ENCODE results near the gene TPST2. TPM values are rescaled to one million over a fixed set of nuclear protein-coding genes. Genes with fewer than 3 reads are reported as not detected.

Gene TPST2
- total RNA-seq, 3 donors from 2014 or later: 9.2 to 13.9 (median 11.7) TPM

DNA sequence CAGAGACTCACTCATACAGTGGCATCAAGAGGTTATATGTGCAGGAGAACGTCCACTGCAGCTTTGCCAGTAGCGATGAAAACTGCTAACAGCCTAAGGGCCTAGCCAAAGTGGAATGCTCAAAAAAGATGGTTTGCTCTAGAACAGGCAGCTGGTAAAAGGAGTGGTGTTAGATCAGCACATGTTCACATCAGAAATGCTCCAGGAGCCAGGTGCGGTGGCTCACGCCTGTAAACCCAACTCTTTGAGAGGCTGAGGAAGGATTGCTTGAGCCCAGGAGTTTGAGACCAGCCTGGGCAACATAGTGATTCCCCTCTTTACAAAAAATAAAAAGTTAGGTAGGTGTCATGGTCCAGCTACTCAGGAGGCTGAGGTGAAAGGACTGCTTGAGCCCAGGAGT is 67.3 kb downstream of the TPST2 start:
- TF ChIP-seq, protein P1, sequence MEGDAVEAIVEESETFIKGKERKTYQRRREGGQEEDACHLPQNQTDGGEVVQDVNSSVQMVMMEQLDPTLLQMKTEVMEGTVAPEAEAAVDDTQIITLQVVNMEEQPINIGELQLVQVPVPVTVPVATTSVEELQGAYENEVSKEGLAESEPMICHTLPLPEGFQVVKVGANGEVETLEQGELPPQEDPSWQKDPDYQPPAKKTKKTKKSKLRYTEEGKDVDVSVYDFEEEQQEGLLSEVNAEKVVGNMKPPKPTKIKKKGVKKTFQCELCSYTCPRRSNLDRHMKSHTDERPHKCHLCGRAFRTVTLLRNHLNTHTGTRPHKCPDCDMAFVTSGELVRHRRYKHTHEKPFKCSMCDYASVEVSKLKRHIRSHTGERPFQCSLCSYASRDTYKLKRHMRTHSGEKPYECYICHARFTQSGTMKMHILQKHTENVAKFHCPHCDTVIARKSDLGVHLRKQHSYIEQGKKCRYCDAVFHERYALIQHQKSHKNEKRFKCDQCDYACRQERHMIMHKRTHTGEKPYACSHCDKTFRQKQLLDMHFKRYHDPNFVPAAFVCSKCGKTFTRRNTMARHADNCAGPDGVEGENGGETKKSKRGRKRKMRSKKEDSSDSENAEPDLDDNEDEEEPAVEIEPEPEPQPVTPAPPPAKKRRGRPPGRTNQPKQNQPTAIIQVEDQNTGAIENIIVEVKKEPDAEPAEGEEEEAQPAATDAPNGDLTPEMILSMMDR (IDR thresholded peaks at IDR 0.05): no peak
- H3K4me3 ChIP-seq: no peak overlapping the region
- no peaks in the 10 kb centered on the region for H3K9me3 ChIP-seq
- H3K36me3 ChIP-seq (ENCODE audit: low read depth): no peaks in the 10 kb centered on the region
- ATAC-seq (no peak), DNase-seq (no peak)
- intact Hi-C loops (cut with DNase I, micrococcal nuclease): no loop called here
- H3K4me1 ChIP-seq (ENCODE audit: low read depth): no peaks in the 10 kb centered on the region

DNA sequence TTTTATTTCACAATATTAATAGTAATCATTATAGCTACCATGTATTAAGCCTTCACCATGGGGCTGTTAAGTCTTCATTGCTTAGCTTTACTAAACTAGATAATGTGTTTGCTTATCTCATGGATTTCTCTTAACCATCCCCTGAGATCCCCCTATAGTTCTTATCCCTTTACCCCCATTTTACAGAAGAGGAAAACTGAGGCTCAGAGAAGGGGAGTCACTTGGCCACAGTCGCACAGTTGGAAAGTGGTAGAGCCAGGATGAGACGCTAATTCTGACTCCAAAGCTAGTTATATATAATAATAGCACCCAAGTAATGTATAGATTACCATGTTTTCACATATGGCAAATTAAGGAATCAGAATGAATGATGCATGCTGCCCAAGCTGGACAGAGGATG is 67.9 kb downstream of the TPST2 start:
- intact Hi-C loops (cut with DNase I, micrococcal nuclease): no loop called here

DNA sequence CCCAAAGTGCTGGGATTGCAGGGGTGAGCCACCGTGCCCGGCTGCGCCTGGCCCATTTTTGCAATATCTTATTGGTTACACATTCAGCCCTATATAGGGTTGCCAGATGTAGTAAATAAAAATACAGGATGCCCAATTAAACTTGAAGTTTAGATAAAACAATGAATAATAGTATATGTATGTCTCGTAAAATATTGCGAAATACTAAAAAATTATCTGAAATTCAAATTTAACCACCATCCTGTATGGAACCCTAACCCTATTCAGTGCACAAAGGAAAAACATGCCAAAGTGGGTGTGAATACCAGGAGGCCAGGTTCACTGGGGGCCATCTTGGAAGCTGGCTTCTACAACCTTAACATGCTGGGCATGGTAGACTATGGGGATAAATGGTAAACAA is 72.5 kb downstream of the TPST2 start:
- no peak for ATAC-seq
- TF ChIP-seq, protein P1 (IDR thresholded peaks at IDR 0.05): no peak
- intact Hi-C loops (cut with DNase I, micrococcal nuclease): no loop called here
- H3K4me1 ChIP-seq (ENCODE audit: low read depth): peaks cover 9% of the 10 kb centered on the region
- H3K36me3 ChIP-seq (ENCODE audit: low read depth): no peaks in the 10 kb centered on the region
- H3K4me3 ChIP-seq: no peak overlapping the region
- no peak for DNase-seq
- H3K9me3 ChIP-seq: no peaks in the 10 kb centered on the region

More for the DNA sequence above, 67.9 kb downstream of the TPST2 start:
- TF ChIP-seq, protein P1 (IDR thresholded peaks at IDR 0.05): no peak
- no peaks in the 10 kb centered on the region for H3K9me3 ChIP-seq
- H3K4me1 ChIP-seq (ENCODE audit: low read depth): no peaks in the 10 kb centered on the region
- DNase-seq: no peak
- ATAC-seq: no peak
- no peak overlapping the region for H3K4me3 ChIP-seq
- H3K36me3 ChIP-seq (ENCODE audit: low read depth): no peaks in the 10 kb centered on the region

DNA sequence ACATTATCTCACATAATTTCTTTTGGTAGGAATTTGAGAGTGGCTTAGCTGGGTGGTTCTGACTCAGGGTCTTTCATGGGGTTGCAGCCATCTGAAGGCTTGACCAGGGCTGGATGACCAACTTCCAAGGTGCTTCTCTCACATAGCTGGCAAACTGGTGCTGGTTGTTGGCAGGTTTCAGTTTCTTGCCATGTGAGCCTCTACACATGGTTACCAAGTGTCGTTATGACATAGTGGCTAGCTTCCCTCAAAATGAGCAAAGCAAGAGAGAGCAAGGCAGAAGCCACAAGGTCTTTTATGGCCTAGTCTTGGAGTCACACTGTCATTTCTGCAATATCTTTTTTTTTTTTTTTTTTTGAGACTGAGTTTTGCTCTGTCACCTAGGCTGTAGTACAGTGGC is 73.4 kb downstream of the TPST2 start:
- intact Hi-C loops (cut with DNase I, micrococcal nuclease): no loop called here
- no peaks in the 10 kb centered on the region for H3K36me3 ChIP-seq (ENCODE audit: low read depth)
- no peak for DNase-seq
- TF ChIP-seq, protein P1 (IDR thresholded peaks at IDR 0.05): no peak
- H3K4me3 ChIP-seq: no peak overlapping the region
- no peak for ATAC-seq
- peaks cover 11% of the 10 kb centered on the region for H3K4me1 ChIP-seq (ENCODE audit: low read depth)
- no peaks in the 10 kb centered on the region for H3K9me3 ChIP-seq

DNA sequence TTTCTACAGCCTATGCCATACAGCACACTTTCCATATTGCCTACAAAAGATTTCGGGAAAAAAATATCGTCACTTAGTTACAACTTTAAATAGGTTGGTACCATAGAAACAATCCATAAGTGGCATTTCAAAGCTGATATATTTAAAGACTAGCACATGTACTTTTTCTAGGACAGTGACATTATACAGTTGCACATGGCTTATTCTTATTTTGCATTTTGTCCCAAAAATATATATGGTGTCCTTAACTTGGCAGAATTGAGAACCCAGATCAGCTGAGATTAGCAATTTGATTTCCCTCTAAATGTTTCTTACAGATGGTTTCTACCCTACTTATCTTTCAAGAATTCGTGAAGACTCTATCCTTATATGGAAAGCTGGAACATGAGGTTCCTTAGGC is 74.0 kb downstream of the TPST2 start:
- H3K9me3 ChIP-seq: no peaks in the 10 kb centered on the region
- DNase-seq (no peak), ATAC-seq (no peak)
- H3K36me3 ChIP-seq (ENCODE audit: low read depth): no peaks in the 10 kb centered on the region
- no peak overlapping the region for H3K4me3 ChIP-seq
- intact Hi-C loops (cut with DNase I, micrococcal nuclease): no loop called here
- TF ChIP-seq, protein P1 (IDR thresholded peaks at IDR 0.05): no peak
- H3K4me1 ChIP-seq (ENCODE audit: low read depth): peaks cover 14% of the 10 kb centered on the region

Data from mucosa of descending colon (tissue), 3 donors.